ENCODE results near the gene MMP28. TPM values are rescaled to one million over a fixed set of nuclear protein-coding genes. Genes with fewer than 3 reads are reported as not detected.

Gene MMP28
- total RNA-seq, 2 experiments from 2014 or later, result not detected

- peak; percentile 67 for DNase-seq (ENCODE audit: low spot score)
- ChIA-PET POLR2A (no interaction called here), CTCF (ENCODE audit: unreplicated experiment) (no interaction called here)
- Histone ChIP-seq H3K27ac (ENCODE audit: low read depth, low read length, poor library complexity, severe bottlenecking) (peak overlapping the region; percentile 32), H3K4me3 (ENCODE audit: low read depth, low read length, poor library complexity, severe bottlenecking) (no peak overlapping the region), H4K20me1 (ENCODE audit: insufficient read depth, low read length) (no peaks in the 10 kb centered on the region), H3K4me2 (ENCODE audit: low read length) (peak overlapping the region; percentile 45), H3K9me2 (ENCODE audit: insufficient read depth, low read length) (no peaks in the 10 kb centered on the region), H3K4me1 (ENCODE audit: insufficient read depth, low read length, poor library complexity, severe bottlenecking) (peaks cover 11% of the 10 kb centered on the region), H3K9me3 (ENCODE audit: low read length) (no peaks in the 10 kb centered on the region), H2AFZ (ENCODE audit: low read length) (peak overlapping the region; percentile 85), H3K36me3 (ENCODE audit: insufficient read depth, low read length) (no peaks in the 10 kb centered on the region), H3K79me2 (ENCODE audit: insufficient read depth, low read depth, low read length) (no peaks in the 10 kb centered on the region)
- TF ChIP-seq CTCF (conservative IDR thresholded peaks at IDR 0.05; ENCODE audit: low read length) (no peak), EZH2phosphoT487 (IDR thresholded peaks at IDR 0.05; ENCODE audit: borderline replicate concordance, low read depth, low read length) (no peak)
- no TSS peak for BruUV-seq (replicated peaks)
- intact Hi-C loops (cut with micrococcal nuclease; ENCODE audit: unreplicated experiment), result no loop called here
Observed at GRCh38 chr17:35801583-35802224, 6.3 kb upstream of the MMP28 start.

GRCh38 chr17:35799942-35800341 lies 4.5 kb upstream of the MMP28 start:
- Histone ChIP-seq H3K9me2 (ENCODE audit: insufficient read depth, low read length) (no peaks in the 10 kb centered on the region), H3K9me3 (ENCODE audit: low read length) (no peaks in the 10 kb centered on the region), H3K36me3 (ENCODE audit: insufficient read depth, low read length) (no peaks in the 10 kb centered on the region), H3K4me3 (ENCODE audit: low read depth, low read length, poor library complexity, severe bottlenecking) (no peak overlapping the region), H3K27ac (ENCODE audit: low read depth, low read length, poor library complexity, severe bottlenecking) (no peak overlapping the region), H2AFZ (ENCODE audit: low read length) (no peak overlapping the region), H4K20me1 (ENCODE audit: insufficient read depth, low read length) (no peaks in the 10 kb centered on the region), H3K79me2 (ENCODE audit: insufficient read depth, low read depth, low read length) (no peaks in the 10 kb centered on the region), H3K4me1 (ENCODE audit: insufficient read depth, low read length, poor library complexity, severe bottlenecking) (peaks cover 11% of the 10 kb centered on the region), H3K4me2 (ENCODE audit: low read length) (no peak overlapping the region)
- ChIA-PET POLR2A (no interaction called here), CTCF (ENCODE audit: unreplicated experiment) (interaction anchor here (0.5 kb wide), 1 partner anchor 37 kb away, joined by 3 read pairs; no protein-coding TSS in a partner anchor)
- no peak for DNase-seq (ENCODE audit: low spot score)
- no TSS peak for BruUV-seq (replicated peaks)
- intact Hi-C loops (cut with micrococcal nuclease; ENCODE audit: unreplicated experiment), result no loop called here
- TF ChIP-seq CTCF (conservative IDR thresholded peaks at IDR 0.05; ENCODE audit: low read length) (no peak), EZH2phosphoT487 (IDR thresholded peaks at IDR 0.05; ENCODE audit: borderline replicate concordance, low read depth, low read length) (no peak)

DNA sequence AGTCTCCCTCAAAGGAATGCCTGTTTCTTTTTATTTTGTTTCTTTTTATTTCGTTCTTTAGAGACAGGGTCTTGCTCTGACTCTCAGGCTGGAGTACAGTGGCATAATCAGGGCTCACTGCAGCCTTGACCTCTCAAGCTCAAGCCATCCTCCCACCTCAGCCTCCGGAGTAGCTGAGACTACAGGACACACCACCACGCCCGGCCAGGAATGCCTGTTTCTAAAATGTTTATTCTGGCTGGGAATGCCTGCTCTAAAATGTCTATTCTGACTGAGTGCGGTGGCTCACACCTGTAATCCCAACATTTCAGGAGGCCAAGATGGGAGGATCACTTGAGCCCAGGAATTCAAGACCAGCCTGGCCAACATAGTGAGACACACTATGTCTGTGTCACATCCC lies 2.5 kb upstream of the MMP28 start:
- ChIA-PET POLR2A (interaction anchor here (1.0 kb wide), 1 partner anchor 11 kb away, joined by 3 read pairs; no protein-coding TSS in a partner anchor), CTCF (ENCODE audit: unreplicated experiment) (no interaction called here)
- Histone ChIP-seq H4K20me1 (ENCODE audit: insufficient read depth, low read length) (no peaks in the 10 kb centered on the region), H3K4me1 (ENCODE audit: insufficient read depth, low read length, poor library complexity, severe bottlenecking) (peaks cover 11% of the 10 kb centered on the region), H3K79me2 (ENCODE audit: insufficient read depth, low read depth, low read length) (no peaks in the 10 kb centered on the region), H3K4me2 (ENCODE audit: low read length) (no peak overlapping the region), H3K36me3 (ENCODE audit: insufficient read depth, low read length) (no peaks in the 10 kb centered on the region), H3K4me3 (ENCODE audit: low read depth, low read length, poor library complexity, severe bottlenecking) (no peak overlapping the region), H2AFZ (ENCODE audit: low read length) (no peak overlapping the region), H3K9me2 (ENCODE audit: insufficient read depth, low read length) (no peaks in the 10 kb centered on the region), H3K9me3 (ENCODE audit: low read length) (no peaks in the 10 kb centered on the region), H3K27ac (ENCODE audit: low read depth, low read length, poor library complexity, severe bottlenecking) (no peak overlapping the region)
- BruUV-seq (replicated peaks), result no TSS peak
- DNase-seq (ENCODE audit: low spot score), result no peak
- intact Hi-C loops (cut with micrococcal nuclease; ENCODE audit: unreplicated experiment), result no loop called here
- TF ChIP-seq CTCF (conservative IDR thresholded peaks at IDR 0.05; ENCODE audit: low read length) (no peak), EZH2phosphoT487 (IDR thresholded peaks at IDR 0.05; ENCODE audit: borderline replicate concordance, low read depth, low read length) (no peak)
